GM19468 (cell line): ENCODE results near the gene MRPS15.

ENCODE experiments used
- ATAC-seq: cut with Tn5 transposase; IDR thresholded peaks from one replicate; pipeline ENCODE4 v1.9.1; 2021; ENCODE audit warnings: mild to moderate bottlenecking, moderate library complexity, moderate number of reproducible peaks; ENCODE audit not compliant: unreplicated experiment; ENCODE audit errors: extremely low read depth

The MRPS15 gene

GRCh38 chr1:36432616-36433015 lies 31.6 kb downstream of the MRPS15 start:
- ATAC-seq: no peak

- ATAC-seq: no peak
Observed at GRCh38 chr1:36425791-36426190, 38.4 kb downstream of the MRPS15 start.

- ATAC-seq: no peak
Observed at GRCh38 chr1:36421649-36422048, 42.5 kb downstream of the MRPS15 start.

GRCh38 chr1:36420836-36421317 lies 43.3 kb downstream of the MRPS15 start:
- ATAC-seq: no peak

- ATAC-seq: no peak
Observed at GRCh38 chr1:36420409-36420808, 43.8 kb downstream of the MRPS15 start.

GRCh38 chr1:36419569-36419968 lies 44.6 kb downstream of the MRPS15 start:
- no peak for ATAC-seq

- ATAC-seq: no peak
Observed at GRCh38 chr1:36419140-36419539, 45.0 kb downstream of the MRPS15 start.

- ATAC-seq: no peak
Observed at GRCh38 chr1:36417931-36418330, 46.3 kb downstream of the MRPS15 start.

GRCh38 chr1:36415661-36416326 lies 48.4 kb downstream of the MRPS15 start:
- ATAC-seq: no peak

- ATAC-seq: no peak
Observed at GRCh38 chr1:36414384-36414783, 49.8 kb downstream of the MRPS15 start.

GRCh38 chr1:36411674-36412648 lies 52.2 kb downstream of the MRPS15 start:
- ATAC-seq: no peak

- no peak for ATAC-seq
Observed at GRCh38 chr1:36408479-36408878, 55.7 kb downstream of the MRPS15 start.

- no peak for ATAC-seq
Observed at GRCh38 chr1:36406440-36406839, 57.7 kb downstream of the MRPS15 start.
